Glomerular visceral epithelial cell (primary cell): Measurements from ENCODE around the gene MAML1.

Experiments used
- DNase-seq: peaks from one replicate; pipeline ENCODE4 v3.0.0-alpha.2; 2016; ENCODE audit errors: extremely low spot score

Gene MAML1

GRCh38 chr5:179822059-179822432 lies 89.4 kb downstream of the MAML1 start:
- no peak for DNase-seq

- DNase-seq = no peak
These were observed 89.9 kb downstream of the MAML1 start for GRCh38 chr5:179822444-179822990.

- no peak for DNase-seq
These were observed 91.5 kb downstream of the MAML1 start for GRCh38 chr5:179823937-179824744.

- DNase-seq = no peak
These were observed 92.1 kb downstream of the MAML1 start for GRCh38 chr5:179824745-179825112.

GRCh38 chr5:179825655-179826182 lies 93.1 kb downstream of the MAML1 start:
- DNase-seq = no peak
